ENCODE results near the gene PAFAH1B2. TPM values are rescaled to one million over a fixed set of nuclear protein-coding genes. Genes with fewer than 3 reads are reported as not detected.

PAFAH1B2 gene
- total RNA-seq, 1 donor from 2014 or later, result 81.0 TPM

GRCh38 chr11:117171404-117172061 lies 27.4 kb downstream of the PAFAH1B2 start:
- H3K9me3 Mint-ChIP-seq, result no peaks in the 10 kb centered on the region
- H3K27ac Mint-ChIP-seq, result peak overlapping the region; percentile 18
- peaks cover 10% of the 10 kb centered on the region for H3K4me1 Mint-ChIP-seq
- intact Hi-C loops (cut with micrococcal nuclease), result no loop called here
- H3K4me3 Mint-ChIP-seq, result no peak overlapping the region
- DNase-seq, result no peak
- H3K27me3 Mint-ChIP-seq, result no peaks in the 10 kb centered on the region
- H3K36me3 Mint-ChIP-seq (ENCODE audit: low read depth), result peaks cover 28% of the 10 kb centered on the region

GRCh38 chr11:117172724-117173421 lies 28.8 kb downstream of the PAFAH1B2 start:
- H3K9me3 Mint-ChIP-seq, result no peaks in the 10 kb centered on the region
- no peak overlapping the region for H3K27ac Mint-ChIP-seq
- no peak for DNase-seq
- H3K4me3 Mint-ChIP-seq, result no peak overlapping the region
- peaks cover 14% of the 10 kb centered on the region for H3K4me1 Mint-ChIP-seq
- intact Hi-C loops (cut with micrococcal nuclease), result no loop called here
- H3K36me3 Mint-ChIP-seq (ENCODE audit: low read depth), result peaks cover 22% of the 10 kb centered on the region
- H3K27me3 Mint-ChIP-seq, result no peaks in the 10 kb centered on the region

DNA sequence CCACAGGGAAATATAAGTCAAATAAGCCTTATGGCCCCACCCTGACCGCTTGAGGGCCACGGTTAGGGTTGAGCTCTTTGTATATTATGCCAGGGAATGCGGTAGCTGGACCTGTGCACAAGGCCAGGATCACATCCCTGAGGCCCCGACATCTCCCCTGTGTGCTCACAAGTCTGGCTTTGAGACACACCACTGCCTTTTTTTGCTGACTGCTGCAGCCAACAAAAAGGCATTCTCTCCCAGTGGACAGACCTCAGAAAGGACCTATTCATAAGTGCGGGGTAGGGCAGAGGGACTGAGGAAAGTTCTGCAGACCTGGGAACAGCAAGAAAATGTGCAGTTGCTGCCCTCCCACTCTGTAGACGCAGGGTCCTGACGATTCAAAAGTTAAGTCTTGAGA lies 31.0 kb downstream of the PAFAH1B2 start:
- H3K9me3 Mint-ChIP-seq, result no peaks in the 10 kb centered on the region
- H3K4me3 Mint-ChIP-seq, result no peak overlapping the region
- intact Hi-C loops (cut with micrococcal nuclease), result no loop called here
- H3K4me1 Mint-ChIP-seq, result peaks cover 24% of the 10 kb centered on the region
- DNase-seq, result no peak
- no peaks in the 10 kb centered on the region for H3K27me3 Mint-ChIP-seq
- H3K27ac Mint-ChIP-seq, result no peak overlapping the region
- peaks cover 13% of the 10 kb centered on the region for H3K36me3 Mint-ChIP-seq (ENCODE audit: low read depth)

DNA sequence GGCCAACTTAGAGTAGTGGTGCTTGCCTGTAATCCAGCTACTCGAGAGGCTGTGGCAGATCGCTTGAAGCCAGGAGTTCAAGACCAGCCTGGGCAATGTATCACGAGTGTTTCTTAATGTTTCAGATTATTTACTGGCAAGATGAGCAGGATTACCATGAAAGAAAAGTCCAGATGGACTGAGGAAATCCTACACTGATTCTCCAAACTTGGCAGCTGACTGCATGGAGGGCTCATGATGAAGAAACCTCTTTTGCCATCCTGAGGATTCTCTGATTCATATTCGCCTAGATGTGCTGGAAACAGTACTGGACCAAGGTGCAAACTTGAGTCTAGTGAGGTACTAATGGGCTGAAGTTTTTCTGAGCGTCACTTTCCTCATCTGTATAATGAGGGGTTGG lies 31.7 kb downstream of the PAFAH1B2 start:
- peaks cover 10% of the 10 kb centered on the region for H3K36me3 Mint-ChIP-seq (ENCODE audit: low read depth)
- H3K27me3 Mint-ChIP-seq, result no peaks in the 10 kb centered on the region
- H3K9me3 Mint-ChIP-seq, result no peaks in the 10 kb centered on the region
- no peak for DNase-seq
- H3K4me3 Mint-ChIP-seq, result no peak overlapping the region
- intact Hi-C loops (cut with micrococcal nuclease), result no loop called here
- H3K4me1 Mint-ChIP-seq, result peaks cover 29% of the 10 kb centered on the region
- no peak overlapping the region for H3K27ac Mint-ChIP-seq

- no peaks in the 10 kb centered on the region for H3K9me3 Mint-ChIP-seq
- peaks cover 6% of the 10 kb centered on the region for H3K36me3 Mint-ChIP-seq (ENCODE audit: low read depth)
- intact Hi-C loops (cut with micrococcal nuclease), result no loop called here
- H3K27ac Mint-ChIP-seq, result no peak overlapping the region
- H3K27me3 Mint-ChIP-seq, result no peaks in the 10 kb centered on the region
- H3K4me3 Mint-ChIP-seq, result no peak overlapping the region
- no peak for DNase-seq
- peaks cover 32% of the 10 kb centered on the region for H3K4me1 Mint-ChIP-seq
Measured at GRCh38 chr11:117176186-117176585, 32.1 kb downstream of the PAFAH1B2 start.

GRCh38 chr11:117177534-117178209 lies 33.6 kb downstream of the PAFAH1B2 start:
- Mint-ChIP-seq H3K36me3 (ENCODE audit: low read depth) (no peaks in the 10 kb centered on the region), H3K27me3 (no peaks in the 10 kb centered on the region), H3K4me1 (peaks cover 27% of the 10 kb centered on the region), H3K4me3 (peak overlapping the region; percentile 88), H3K27ac (peak overlapping the region; percentile 86), H3K9me3 (no peaks in the 10 kb centered on the region)
- no peak for DNase-seq
- intact Hi-C loops (cut with micrococcal nuclease), result loop anchor here (1.0 to 2.0 kb wide), 3 partner anchors 33 to 149 kb away; partner anchors contain the start of genes CEP164 and PAFAH1B2

DNA sequence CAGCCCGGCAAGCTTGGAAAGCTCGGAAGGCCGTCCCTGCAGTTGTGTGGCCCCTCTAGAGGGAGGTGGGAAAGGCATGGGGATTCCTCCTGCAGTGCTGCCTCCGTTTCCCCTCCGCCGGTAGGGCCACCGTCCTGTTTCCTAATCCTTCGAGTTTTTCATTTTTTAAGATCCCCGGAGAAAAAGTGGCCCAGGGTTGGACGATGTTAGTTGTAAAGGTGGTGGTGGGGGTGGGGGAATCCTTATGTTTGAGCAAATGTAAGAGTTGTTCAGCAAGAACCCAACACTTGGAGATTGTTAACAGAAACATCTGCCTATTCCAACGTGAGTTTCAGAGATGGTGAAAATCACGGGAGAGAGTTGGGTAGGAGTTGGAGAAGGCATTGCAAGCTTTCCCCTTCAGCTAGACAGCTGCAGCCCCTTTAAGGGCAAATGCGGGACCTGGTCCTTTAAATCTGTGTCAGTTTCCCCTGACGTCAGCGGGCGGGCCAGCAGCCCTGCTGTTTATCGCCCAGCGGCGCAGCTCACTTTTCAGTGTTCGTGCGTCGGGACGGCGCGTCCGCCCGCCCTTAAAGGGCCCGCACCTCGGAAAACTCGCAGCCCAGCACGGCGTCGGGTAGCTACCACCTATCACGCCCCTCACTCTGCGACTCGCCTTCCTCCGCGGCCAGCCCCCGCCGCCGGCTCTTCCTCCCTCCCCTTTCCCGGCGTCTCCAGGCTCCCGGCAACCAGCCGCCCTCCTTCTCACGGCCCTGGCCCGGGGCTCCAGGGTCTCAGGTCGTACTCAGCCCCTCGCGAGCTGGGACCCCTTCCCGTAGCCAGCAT lies 34.3 kb downstream of the PAFAH1B2 start, which contains the start of gene SIDT2:
TSS of gene SIDT2 (plus strand) at position 534 of the 825 bp plus-strand sequence. CDS start 521 bp downstream, outside the sequence.
- H3K4me3 Mint-ChIP-seq, result peak within 1 kb of the TSS; percentile 88
- H3K4me1 Mint-ChIP-seq, result peaks cover 26% of the 10 kb centered on the region
- no peaks in the 10 kb centered on the region for H3K9me3 Mint-ChIP-seq
- peak within 1 kb of the TSS; percentile 86 for H3K27ac Mint-ChIP-seq
- no peaks in the 10 kb centered on the region for H3K27me3 Mint-ChIP-seq
- DNase-seq, result peak; percentile 97
- peaks cover 2% of the 10 kb centered on the region for H3K36me3 Mint-ChIP-seq (ENCODE audit: low read depth)
- intact Hi-C loops (cut with micrococcal nuclease), result loop anchor here (1.0 to 2.0 kb wide), 3 partner anchors 34 to 148 kb away; partner anchors contain the start of genes CEP164 and PAFAH1B2

DNA sequence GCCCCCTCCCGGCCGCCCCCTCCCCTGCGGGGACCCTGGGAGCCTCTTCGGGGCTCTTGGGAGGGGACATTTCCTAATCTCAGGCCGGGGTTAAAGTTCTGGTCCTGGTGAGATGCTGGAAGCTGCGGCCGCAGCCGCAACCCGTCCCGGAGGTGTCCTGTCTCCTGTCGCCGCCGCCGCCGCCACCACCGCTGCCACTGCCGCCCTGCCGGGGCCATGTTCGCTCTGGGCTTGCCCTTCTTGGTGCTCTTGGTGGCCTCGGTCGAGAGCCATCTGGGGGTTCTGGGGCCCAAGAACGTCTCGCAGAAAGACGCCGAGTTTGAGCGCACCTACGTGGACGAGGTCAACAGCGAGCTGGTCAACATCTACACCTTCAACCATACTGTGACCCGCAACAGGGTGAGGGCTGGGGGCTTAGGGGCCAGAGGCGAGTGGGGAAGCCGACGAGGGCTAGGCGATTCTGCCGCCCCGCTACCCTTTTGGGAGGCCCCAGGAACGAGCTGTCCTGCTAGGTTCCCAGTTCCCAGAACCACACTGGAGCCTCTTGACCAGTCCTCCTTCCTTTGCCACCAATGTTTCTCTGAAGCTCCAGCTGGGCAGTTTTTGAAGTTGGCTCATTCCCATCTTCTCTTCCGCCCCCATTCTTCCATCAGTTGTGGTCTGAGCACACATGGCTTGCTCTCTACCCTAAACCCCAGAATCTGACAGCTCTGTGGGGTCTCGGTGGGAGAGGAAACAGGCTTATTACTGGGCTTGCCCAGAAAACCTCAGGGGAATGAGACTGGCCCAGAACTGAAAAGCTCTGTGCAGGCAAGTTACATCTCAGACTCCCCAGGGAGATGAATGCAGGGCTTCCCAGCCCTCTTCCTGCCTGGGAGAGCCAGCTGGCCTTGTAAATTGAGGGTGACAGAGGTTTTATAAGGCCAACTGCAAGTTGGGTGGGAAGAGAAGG lies 35.2 kb downstream of the PAFAH1B2 start:
- H3K9me3 Mint-ChIP-seq, result no peaks in the 10 kb centered on the region
- DNase-seq, result peak; percentile 87
- H3K36me3 Mint-ChIP-seq (ENCODE audit: low read depth), result peaks cover 6% of the 10 kb centered on the region
- intact Hi-C loops (cut with micrococcal nuclease), result loop anchor here (2.0 kb wide), 1 partner anchor 147 kb away; the partner anchor contains the start of gene CEP164
- H3K4me1 Mint-ChIP-seq, result peaks cover 23% of the 10 kb centered on the region
- peak overlapping the region; percentile 88 for H3K4me3 Mint-ChIP-seq
- peak overlapping the region; percentile 85 for H3K27ac Mint-ChIP-seq
- no peaks in the 10 kb centered on the region for H3K27me3 Mint-ChIP-seq

DNA sequence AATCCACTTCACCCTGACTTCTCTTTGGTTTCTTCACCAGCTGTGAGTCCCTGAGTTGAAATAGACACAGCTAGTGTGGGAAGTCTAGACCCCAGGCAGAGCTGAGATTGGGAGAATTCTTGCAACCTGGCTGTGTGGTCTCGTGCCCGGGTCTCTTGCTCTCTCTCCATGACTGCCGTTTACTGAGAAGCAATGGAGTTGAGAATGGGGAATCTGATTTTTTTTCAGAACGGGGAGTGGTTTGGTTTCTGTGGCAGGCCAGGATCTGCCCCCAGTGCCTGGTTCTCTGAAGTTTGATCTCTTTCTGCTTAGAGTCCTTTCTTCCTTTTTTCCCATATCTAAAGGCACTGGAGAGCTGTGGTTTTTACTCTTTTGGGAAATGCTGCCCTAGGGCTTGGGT lies 35.9 kb downstream of the PAFAH1B2 start:
- peaks cover 7% of the 10 kb centered on the region for H3K36me3 Mint-ChIP-seq (ENCODE audit: low read depth)
- no peaks in the 10 kb centered on the region for H3K9me3 Mint-ChIP-seq
- DNase-seq, result no peak
- H3K4me1 Mint-ChIP-seq, result peaks cover 23% of the 10 kb centered on the region
- intact Hi-C loops (cut with micrococcal nuclease), result no loop called here
- H3K27me3 Mint-ChIP-seq, result no peaks in the 10 kb centered on the region
- peak overlapping the region; percentile 88 for H3K4me3 Mint-ChIP-seq
- peak overlapping the region; percentile 85 for H3K27ac Mint-ChIP-seq

DNA sequence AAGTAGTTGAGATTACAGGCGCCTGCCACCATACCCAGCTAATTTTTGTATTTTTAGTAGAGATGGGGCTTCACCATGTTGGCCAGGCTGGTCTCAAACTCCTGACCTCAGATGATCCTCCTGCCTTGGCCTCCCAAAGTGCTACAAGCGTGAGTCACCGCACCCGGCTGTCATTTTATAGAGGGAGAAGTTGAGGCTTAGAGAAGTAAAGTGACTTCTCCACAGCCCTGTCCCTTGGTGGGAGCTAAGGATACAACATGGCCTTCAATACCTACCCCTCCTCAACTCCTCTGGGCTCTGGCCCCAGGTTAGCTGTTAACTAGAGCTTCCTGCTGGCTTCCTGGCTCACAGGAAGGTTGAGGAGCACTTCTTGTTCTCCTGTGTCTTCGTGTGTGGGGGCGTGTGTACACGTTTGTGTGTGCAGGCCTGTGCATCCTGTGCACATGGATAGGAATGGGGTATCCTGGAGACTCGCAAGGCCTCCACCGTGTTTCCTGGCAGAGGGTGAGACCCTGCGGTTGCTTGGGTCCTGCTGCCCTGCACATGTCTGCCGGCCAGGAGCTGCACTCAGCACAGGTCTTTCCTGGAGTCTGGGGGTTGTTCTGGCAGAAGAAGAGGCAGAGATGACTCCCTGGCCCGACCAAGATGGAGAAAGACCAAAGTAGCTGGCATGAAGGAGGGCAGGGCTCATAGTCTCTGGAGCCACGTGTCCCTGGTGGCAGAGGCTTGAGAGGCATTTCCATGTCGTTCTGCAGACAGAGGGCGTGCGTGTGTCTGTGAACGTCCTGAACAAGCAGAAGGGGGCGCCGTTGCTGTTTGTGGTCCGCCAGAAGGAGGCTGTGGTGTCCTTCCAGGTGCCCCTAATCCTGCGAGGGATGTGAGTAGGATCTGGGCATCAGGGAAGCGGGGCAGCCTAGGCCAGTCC lies 36.8 kb downstream of the PAFAH1B2 start:
- intact Hi-C loops (cut with micrococcal nuclease), result no loop called here

DNA sequence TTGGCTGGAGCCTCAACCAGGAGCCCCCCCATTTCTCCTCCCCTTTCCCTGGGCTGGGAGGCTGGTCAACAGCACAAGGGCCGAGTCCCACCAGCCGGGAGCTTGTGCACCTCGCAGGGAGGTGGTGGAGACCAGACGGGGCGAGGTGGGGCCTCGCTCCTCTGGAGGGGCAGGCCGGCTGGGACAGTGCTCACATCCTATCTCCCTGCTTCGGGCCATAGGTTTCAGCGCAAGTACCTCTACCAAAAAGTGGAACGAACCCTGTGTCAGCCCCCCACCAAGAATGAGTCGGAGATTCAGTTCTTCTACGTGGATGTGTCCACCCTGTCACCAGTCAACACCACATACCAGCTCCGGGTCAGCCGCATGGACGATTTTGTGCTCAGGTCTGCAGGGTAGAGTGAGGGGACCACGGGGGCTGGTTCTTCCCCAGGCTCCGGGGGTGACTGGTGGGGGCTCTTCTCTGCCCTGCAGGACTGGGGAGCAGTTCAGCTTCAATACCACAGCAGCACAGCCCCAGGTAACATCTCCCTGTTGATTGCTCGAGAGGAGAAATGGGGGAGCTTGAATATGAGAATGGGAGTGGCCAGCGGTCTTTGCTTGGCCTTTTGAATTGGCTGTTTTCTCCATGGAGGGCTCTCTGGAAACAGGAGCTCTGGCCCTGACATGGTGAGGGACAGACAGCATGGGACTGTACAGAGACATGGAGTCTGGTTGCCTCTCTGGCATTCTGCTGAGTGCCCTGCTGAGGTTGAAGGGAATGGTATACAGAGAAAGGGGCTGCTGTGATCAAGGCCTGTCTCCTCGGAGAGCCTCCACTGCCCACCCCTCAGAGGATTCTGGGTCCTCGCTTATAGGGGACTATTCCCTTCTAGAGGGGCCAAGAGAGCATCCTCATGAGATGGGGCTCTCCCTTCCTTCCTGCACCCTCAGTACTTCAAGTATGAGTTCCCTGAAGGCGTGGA lies 37.8 kb downstream of the PAFAH1B2 start:
- no peak overlapping the region for H3K4me3 Mint-ChIP-seq
- peaks cover 23% of the 10 kb centered on the region for H3K4me1 Mint-ChIP-seq
- no peaks in the 10 kb centered on the region for H3K27me3 Mint-ChIP-seq
- no peak for DNase-seq
- intact Hi-C loops (cut with micrococcal nuclease), result no loop called here
- H3K36me3 Mint-ChIP-seq (ENCODE audit: low read depth), result peaks cover 9% of the 10 kb centered on the region
- no peaks in the 10 kb centered on the region for H3K9me3 Mint-ChIP-seq
- no peak overlapping the region for H3K27ac Mint-ChIP-seq

More for the DNA sequence above, 36.8 kb downstream of the PAFAH1B2 start:
- H3K27me3 Mint-ChIP-seq, result no peaks in the 10 kb centered on the region
- H3K9me3 Mint-ChIP-seq, result no peaks in the 10 kb centered on the region
- peaks cover 23% of the 10 kb centered on the region for H3K4me1 Mint-ChIP-seq
- peaks cover 9% of the 10 kb centered on the region for H3K36me3 Mint-ChIP-seq (ENCODE audit: low read depth)
- H3K4me3 Mint-ChIP-seq, result peak overlapping the region; percentile 88
- peak; percentile 88 for DNase-seq
- peak overlapping the region; percentile 85 for H3K27ac Mint-ChIP-seq
